ENCODE data around the gene OS9.

GRCh38 chr12:57765698-57766463 lies 71.9 kb downstream of the OS9 start:
- TF ChIP-seq, protein P1, sequence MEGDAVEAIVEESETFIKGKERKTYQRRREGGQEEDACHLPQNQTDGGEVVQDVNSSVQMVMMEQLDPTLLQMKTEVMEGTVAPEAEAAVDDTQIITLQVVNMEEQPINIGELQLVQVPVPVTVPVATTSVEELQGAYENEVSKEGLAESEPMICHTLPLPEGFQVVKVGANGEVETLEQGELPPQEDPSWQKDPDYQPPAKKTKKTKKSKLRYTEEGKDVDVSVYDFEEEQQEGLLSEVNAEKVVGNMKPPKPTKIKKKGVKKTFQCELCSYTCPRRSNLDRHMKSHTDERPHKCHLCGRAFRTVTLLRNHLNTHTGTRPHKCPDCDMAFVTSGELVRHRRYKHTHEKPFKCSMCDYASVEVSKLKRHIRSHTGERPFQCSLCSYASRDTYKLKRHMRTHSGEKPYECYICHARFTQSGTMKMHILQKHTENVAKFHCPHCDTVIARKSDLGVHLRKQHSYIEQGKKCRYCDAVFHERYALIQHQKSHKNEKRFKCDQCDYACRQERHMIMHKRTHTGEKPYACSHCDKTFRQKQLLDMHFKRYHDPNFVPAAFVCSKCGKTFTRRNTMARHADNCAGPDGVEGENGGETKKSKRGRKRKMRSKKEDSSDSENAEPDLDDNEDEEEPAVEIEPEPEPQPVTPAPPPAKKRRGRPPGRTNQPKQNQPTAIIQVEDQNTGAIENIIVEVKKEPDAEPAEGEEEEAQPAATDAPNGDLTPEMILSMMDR (IDR thresholded peaks at IDR 0.05; ENCODE audit: low read depth, low read length, missing input control), result no peak
- TF ChIP-seq JUND (IDR thresholded peaks at IDR 0.05) (no peak), GABPA (IDR thresholded peaks at IDR 0.05 in 1 of 2, conservative IDR thresholded peaks at IDR 0.05 in 1 of 2) (no peak), MAX (IDR thresholded peaks at IDR 0.05) (no peak), RAD21 (IDR thresholded peaks at IDR 0.05) (no peak), YY1 (IDR thresholded peaks at IDR 0.05) (no peak), SP1 (IDR thresholded peaks at IDR 0.05) (no peak)
- TF ChIP-seq, protein P2, sequence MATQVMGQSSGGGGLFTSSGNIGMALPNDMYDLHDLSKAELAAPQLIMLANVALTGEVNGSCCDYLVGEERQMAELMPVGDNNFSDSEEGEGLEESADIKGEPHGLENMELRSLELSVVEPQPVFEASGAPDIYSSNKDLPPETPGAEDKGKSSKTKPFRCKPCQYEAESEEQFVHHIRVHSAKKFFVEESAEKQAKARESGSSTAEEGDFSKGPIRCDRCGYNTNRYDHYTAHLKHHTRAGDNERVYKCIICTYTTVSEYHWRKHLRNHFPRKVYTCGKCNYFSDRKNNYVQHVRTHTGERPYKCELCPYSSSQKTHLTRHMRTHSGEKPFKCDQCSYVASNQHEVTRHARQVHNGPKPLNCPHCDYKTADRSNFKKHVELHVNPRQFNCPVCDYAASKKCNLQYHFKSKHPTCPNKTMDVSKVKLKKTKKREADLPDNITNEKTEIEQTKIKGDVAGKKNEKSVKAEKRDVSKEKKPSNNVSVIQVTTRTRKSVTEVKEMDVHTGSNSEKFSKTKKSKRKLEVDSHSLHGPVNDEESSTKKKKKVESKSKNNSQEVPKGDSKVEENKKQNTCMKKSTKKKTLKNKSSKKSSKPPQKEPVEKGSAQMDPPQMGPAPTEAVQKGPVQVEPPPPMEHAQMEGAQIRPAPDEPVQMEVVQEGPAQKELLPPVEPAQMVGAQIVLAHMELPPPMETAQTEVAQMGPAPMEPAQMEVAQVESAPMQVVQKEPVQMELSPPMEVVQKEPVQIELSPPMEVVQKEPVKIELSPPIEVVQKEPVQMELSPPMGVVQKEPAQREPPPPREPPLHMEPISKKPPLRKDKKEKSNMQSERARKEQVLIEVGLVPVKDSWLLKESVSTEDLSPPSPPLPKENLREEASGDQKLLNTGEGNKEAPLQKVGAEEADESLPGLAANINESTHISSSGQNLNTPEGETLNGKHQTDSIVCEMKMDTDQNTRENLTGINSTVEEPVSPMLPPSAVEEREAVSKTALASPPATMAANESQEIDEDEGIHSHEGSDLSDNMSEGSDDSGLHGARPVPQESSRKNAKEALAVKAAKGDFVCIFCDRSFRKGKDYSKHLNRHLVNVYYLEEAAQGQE (IDR thresholded peaks at IDR 0.05), result no peak
